Esophagus squamous epithelium (tissue), 4 donors: ENCODE data around the gene SERPING1.

ENCODE experiments used
- CTCF ChIP-seq, 6 experiments: fragments of 450-650 bp in 4 of 6; fragments of 200-600 bp in 2 of 6; sonication (generic) in 2 of 6; IDR thresholded peaks; one replicate each; pipeline ENCODE4 v1.5.1; 2016 to 2019; ENCODE audit warnings: antibody characterized with exemption in 6 of 6, mild to moderate bottlenecking in 4 of 6, moderate library complexity in 4 of 6
- POLR2A ChIP-seq, 4 donors: fragments of 450-650 bp; IDR thresholded peaks; one replicate each; pipeline ENCODE4 v1.6.1; 2017; ENCODE audit warnings: antibody characterized with exemption in 4 of 4, mild to moderate bottlenecking in 4 of 4, moderate library complexity in 3 of 4

GRCh38 chr11:57632116-57632515 is 34.6 kb downstream of the SERPING1 start:
- TF ChIP-seq CTCF (IDR thresholded peaks at IDR 0.05) (no peak), POLR2A (IDR thresholded peaks at IDR 0.05) (no peak)
